GM12864 (cell line): Measurements from ENCODE around the gene ZNF497.
"Not testable (repeated sequence)": the region's sequence is repeated elsewhere in the genome, so short reads cannot be mapped to it uniquely, and the experiment has no call there.

Experiments
- DNase-seq: peaks from one replicate; pipeline ENCODE4 v3.0.0-alpha.2; 2011; ENCODE audit warnings: low read depth
- H3K4me3 ChIP-seq: 2 replicates; pipeline ENCODE4 v1.5.1; 2011; ENCODE audit warnings: mild to moderate bottlenecking, low read depth, low read length, control low read depth
- TF ChIP-seq, protein P1 (sequence below): IDR thresholded peaks from 2 replicates; pipeline ENCODE4 v1.5.1; 2011; ENCODE audit warnings: low read depth, mild to moderate bottlenecking, moderate library complexity, low read length, control low read depth, inconsistent platforms; ENCODE audit errors: missing control alignments

Gene ZNF497

DNA sequence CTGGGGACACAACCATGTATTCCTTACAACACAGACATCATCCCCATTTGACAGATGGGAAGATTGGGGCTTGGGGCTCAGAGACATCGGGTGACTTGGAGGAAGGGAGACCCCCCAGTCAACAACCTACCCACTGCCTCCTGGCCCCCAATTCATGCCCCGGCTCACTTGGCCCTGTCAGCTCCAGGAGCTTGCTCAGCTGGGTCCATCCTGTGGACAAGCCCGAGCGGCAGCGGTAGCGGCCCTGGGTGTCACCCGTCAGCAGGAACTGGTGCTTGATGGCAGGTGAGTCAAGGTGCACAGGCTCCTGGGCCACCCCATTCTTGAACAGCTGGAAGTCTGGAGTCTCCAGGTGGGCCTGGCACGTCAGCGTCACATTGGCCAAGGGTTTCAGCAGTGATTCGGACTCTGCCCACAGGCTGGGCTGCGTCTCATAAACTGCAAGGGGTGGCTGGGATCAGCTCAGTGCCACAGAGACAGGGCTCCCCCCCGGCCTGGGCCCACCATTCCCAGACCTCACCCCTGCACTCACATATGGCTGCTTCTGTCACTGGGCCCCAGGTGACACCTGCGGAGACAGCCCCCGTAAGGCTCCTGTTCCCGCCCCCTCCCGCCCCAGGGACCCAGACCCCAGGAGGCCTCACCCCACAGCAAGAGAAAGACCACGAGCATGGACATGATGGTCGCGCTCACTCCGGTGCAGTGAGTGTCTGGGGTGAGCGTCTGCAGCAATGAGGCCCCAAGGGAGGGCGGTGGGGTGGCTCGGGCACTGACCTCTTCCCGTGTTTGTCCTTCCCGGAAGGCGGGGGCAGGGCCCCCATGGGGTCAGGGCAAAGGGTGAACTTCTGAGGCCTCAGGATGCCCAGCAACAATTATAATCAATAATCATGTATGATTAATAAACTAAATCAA is 9.5 kb downstream of the ZNF497 start, which contains the start of gene A1BG:
A1BG (minus strand) TSS at position 733 of the 912 bp plus-strand sequence; CDS start at position 678, 55 bp downstream.
- TF ChIP-seq, protein P1, sequence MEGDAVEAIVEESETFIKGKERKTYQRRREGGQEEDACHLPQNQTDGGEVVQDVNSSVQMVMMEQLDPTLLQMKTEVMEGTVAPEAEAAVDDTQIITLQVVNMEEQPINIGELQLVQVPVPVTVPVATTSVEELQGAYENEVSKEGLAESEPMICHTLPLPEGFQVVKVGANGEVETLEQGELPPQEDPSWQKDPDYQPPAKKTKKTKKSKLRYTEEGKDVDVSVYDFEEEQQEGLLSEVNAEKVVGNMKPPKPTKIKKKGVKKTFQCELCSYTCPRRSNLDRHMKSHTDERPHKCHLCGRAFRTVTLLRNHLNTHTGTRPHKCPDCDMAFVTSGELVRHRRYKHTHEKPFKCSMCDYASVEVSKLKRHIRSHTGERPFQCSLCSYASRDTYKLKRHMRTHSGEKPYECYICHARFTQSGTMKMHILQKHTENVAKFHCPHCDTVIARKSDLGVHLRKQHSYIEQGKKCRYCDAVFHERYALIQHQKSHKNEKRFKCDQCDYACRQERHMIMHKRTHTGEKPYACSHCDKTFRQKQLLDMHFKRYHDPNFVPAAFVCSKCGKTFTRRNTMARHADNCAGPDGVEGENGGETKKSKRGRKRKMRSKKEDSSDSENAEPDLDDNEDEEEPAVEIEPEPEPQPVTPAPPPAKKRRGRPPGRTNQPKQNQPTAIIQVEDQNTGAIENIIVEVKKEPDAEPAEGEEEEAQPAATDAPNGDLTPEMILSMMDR: no peak
- DNase-seq: no peak
- no peak within 1 kb of the TSS for H3K4me3 ChIP-seq

DNA sequence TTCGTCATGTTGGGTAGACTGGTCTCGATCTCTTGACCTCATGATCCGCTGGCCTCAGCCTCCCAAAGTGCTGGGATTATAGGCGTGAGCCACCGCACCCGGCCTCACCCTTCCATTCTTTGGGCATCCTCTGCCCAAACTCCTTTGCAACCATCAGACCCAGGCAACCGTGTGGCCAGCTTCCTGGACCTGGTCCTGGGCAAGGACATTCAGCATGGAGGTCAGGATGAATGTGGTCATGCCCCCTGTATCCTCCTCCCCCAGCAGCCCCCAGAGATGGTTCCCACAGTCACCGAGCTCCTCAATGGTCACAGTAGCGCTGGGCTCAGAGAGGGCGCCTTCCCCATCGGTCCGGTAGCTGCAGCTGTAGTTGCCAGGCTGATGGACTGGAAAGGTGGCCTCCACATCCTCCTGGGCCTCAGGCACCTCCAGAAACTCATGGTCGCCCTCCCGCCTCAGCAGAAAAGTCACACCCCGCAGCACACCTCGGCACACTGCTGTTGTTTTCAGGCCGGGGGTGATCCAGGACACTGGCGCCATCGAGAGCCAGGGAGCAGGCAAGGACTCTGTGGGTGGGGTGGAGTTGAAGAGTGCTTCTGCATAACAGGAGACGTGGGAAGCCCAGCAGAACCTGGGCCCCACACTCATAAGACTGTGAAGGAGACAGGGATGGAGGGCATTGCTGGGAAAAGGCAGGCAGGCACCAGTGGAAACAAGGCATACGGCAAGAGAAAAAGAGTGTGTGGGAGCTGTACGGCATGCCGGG is 10.4 kb downstream of the ZNF497 start:
- H3K4me3 ChIP-seq: no peak overlapping the region
- TF ChIP-seq, protein P1: no peak
- no peak for DNase-seq

DNA sequence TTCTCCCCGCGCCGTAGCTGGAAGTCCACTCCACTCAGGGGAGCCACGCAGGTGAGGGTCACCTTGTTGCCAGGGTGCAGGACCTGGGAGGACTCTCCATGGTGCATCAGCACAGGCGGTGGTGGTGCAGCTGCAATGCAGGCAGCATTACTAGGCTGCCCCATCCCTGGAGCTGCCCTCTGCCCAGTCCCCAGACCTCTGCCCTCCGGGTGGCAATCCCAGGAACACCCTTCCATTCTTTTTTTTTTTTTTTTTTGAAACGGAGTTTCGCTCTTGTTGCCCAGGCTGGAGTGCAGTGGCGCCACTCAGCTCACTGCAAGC is 11.0 kb downstream of the ZNF497 start:
- TF ChIP-seq, protein P1: no peak
- no peak for DNase-seq
- H3K4me3 ChIP-seq: no peak overlapping the region

DNA sequence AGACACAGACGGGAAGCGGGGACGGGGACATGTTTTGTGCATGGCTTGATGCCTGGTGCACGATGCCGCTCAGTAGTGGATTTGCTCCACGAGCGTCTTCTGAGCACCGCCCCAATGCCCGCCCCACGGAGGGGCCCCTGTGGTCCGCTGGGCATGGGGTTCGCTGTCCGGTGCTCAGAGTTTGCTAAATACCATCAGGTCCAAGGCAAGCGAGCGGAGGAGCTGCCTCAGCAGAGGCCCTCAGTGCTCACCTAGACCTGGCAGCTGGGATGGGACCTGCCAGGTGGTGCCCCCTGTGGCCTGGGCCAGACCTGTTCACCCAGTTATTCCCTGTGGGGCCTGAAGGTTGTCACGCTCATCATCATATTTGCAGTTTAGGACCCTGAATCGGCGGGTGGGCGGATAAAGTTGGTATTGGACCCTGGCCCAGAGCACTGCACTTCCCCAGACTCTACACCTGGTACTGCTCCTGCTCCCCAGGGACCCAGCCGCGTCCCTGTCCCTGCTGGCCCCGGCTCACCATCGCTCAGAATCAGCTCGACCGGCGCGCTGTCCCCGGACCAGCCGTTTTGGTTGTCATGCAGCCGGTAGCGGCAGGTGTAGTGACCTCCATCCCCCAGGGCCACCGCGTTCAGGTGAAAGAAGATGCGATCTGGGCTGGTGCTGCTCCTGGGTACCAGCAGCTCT is 11.5 kb downstream of the ZNF497 start:
- TF ChIP-seq, protein P1: no peak
- H3K4me3 ChIP-seq: no peak overlapping the region
- DNase-seq: no peak

DNA sequence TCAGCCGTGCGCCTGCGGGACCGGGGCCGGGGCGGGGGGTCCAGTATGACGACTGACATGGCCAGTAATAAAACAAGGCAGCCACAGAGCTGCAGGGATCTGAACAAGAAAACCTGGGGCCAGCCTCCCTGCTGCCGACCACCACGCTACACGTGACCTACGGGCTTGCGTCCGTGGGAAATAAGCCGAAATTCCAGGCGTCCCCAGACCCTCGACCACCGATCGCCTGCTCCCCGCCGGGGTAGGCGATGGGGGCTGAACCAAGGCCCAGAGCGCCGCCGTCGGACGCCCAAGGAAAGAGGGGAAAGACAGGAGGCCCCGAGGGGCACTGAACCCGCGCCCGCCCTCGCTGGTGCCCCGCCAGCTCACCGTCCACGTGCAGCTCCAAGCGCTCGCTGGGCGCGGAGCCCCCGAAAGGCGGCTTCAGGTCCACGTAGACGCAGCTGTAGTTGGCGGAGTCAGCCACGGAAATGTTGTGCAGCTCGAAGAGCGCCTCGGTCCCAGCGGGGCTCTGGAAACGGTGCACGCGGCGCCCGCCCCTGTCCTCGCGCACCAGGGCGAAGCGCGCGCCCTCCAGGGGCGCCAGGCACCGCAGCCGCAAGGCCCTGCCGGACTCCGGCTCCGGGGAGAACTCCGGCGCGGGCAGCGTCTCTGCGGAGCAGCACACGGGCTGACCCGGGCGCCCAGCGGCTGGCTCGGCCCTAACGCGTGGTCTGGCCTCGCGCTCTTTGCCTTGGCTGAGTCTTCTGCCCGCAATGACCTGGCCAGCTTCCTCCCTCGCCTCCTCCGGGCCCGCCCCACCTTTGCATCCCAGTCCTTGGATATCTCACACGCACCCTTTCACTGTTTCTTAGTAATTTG is 12.3 kb downstream of the ZNF497 start:
- TF ChIP-seq, protein P1: no peak
- no peak for DNase-seq
- H3K4me3 ChIP-seq: no peak overlapping the region

DNA sequence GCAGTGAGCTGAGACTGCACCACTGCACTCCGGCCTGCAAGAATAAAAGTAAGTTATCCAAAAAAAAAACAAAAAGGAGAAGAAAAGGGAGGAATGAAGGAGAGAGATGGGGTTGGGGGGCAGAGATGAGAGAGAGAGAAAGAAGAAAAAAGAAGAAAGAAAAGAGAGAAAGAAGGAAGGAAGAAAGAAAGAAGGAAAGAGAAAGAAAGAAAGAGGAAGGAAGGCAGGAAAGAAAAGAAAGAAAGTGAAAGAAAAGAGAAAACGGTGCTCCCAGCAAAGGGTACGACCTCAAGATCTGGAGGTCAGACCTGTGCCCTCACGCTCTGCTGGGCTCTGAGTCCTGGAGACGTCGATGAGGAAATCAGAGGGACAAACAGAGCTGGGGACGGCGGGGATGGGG is 13.0 kb downstream of the ZNF497 start:
- no peak for DNase-seq
- no peak overlapping the region for H3K4me3 ChIP-seq
- TF ChIP-seq, protein P1: no peak

DNA sequence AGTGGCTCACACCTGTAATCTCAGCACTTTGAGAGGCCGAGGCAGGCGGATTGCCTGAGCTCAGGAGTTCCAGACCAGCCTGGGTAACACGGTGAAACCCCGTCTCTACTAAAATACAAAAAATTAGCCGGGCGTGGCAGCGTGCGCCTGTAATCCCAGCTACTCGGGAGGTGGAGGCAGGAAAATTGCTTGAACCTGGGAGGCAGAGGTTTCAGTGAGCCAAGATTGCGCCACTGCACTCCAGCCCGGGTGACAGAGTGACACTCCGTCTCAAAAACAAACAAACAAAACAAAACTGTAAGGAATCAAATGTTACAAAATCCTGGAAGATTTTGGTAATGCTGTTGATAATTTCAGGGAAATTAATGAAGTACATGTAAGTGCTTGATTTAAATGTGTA is 14.5 kb downstream of the ZNF497 start:
- peak overlapping the region; percentile 77 for H3K4me3 ChIP-seq
- DNase-seq: not testable (repeated sequence)
